Cerebellar nuclear complex (tissue), 1 donor: ENCODE results near the gene DPYD.

Experiments
- DNase-seq, 2 experiments: peaks; one replicate each; lab custom pipeline; 2025; lab: John Stamatoyannopoulos, UW

DPYD gene

GRCh38 chr1:97091679-97092078, 829.2 kb downstream of the DPYD start:
- DNase-seq, result no peak

DNA sequence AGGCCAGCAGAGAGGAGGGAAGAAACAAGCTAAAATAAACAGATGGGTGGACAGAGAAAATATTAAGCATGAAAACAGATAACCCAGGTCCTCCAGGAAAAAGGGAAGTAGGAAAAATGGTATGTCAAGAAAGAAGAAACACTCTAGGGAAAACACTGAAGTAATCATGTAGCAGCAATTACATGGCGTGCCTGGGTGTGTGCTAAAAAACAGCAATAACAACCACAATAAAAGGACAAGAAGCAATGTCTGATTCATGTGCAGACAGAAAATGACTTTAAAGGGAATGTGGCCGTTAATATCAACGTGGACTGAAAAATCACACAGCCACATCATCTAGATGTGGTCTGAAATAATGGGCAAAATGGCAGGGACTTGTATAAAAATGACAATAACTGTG, 829.6 kb downstream of the DPYD start:
- DNase-seq, result no peak

DNA sequence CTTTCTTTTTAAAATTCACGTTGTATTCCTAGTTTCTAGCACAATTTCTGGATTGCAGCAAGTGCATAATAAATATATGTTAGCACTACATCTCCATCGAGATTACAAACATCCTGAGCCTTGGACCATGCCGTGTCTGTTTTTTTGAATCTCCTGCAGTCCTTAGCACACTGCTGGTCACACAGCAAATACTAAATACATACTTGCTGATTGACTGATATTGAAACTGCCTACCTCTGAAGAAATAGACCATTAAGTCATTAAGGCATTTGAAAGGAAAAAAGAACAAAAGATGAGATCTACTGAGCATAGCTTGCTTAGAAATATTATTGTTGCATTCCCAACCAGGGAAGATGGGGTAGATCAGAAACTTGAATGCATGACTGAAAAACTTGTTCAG, 830.1 kb downstream of the DPYD start:
- no peak for DNase-seq

GRCh38 chr1:97089173-97089572, 831.7 kb downstream of the DPYD start:
- DNase-seq, result no peak

DNA sequence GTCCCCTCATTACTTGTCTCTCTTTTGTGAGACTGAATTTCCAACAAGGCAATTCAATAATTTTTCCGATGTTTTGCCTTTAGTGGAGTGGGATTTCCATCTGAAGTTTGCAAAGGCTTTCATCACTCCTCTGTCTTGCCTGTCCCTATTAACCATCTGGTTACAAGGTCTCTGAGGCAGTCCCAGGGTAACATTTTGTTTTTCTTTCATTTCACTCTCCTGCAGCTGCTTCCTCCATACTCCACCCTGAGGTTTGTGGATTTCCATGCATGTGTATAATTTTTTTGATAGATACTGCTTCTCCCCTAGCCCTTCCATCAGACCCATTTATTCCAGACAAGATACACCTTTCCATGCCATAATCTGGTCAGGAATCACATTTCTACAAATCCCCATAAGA, 832.4 kb downstream of the DPYD start:
- DNase-seq, result no peak

DNA sequence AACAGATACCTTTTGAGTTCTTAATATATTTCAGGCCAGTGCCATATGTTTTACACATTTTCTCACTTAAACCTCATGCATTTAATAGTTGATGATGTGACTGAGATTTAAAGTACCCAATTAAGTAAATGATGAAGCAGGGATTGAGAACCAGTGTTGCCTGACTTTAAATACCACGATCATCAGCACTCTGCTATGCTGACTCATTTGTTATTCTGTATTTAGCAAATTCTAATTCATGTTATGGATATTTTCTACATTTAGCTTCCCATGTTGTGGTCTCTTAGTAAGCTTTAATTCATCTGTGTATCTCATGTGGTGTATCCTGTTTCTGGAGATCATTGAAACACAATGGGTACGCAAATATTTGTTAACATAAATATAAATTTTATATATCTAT, 836.3 kb downstream of the DPYD start:
- no peak for DNase-seq

- no peak for DNase-seq
Observed at GRCh38 chr1:97082160-97082848, 838.5 kb downstream of the DPYD start.

DNA sequence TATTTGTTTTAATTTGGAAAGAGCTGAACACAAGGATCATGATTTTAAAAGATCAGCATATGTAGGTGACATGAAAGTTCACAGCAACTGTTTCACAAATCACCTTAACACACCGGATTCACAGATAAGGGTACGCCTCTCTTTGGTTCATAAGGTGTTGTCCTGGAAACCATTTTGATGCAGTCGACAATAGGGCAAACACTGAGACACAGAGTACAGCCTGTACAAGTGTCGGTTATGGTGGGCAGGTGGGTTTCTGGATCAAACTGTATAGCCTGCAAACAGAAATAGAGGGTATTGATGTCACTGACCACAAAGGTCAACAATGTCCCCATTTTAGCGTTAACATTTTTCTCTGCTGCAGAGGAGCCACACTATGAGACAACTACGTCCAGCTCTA, 842.0 kb downstream of the DPYD start:
- no peak for DNase-seq

GRCh38 chr1:97077221-97077620, 843.6 kb downstream of the DPYD start:
- DNase-seq, result no peak

DNA sequence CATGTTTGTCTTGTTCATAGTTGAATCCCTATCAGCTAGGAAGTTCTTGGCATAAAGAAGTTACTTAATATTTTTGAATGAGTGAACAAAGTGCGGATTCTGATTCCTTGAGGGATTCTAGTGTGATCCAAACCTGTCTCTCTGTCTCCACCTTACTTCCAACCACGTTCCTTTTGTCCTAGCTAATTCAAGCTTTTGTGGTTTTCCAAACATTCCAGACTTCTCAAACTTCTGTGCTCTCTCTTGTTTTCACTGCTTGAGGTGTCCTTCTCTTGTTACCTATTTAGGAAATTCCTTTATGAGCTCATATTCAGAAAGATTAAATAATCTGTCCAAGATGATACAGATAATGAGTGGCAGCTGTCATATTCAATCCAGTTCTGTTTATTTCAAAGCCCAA, 846.1 kb downstream of the DPYD start:
- no peak for DNase-seq

DNA sequence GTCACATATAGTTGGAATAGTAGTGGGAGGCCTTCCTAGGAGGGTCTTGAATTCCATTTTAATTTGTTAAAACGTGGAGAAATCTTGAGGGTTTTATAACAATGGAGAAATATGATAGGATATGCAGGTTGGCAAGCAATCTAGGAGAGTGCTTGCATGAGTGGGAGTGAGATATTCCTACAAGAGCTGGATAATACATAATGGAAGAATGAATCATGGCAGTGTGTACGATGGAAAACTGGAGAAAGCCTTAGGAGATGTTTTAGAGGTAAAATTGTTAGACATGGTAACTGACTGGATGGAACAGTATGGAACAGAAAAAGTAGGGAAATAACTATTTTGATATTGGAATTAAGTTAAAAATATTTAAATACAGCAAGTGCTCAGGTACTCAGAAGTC, 846.9 kb downstream of the DPYD start:
- no peak for DNase-seq

GRCh38 chr1:97073169-97073568, 847.7 kb downstream of the DPYD start:
- DNase-seq, result no peak

DNA sequence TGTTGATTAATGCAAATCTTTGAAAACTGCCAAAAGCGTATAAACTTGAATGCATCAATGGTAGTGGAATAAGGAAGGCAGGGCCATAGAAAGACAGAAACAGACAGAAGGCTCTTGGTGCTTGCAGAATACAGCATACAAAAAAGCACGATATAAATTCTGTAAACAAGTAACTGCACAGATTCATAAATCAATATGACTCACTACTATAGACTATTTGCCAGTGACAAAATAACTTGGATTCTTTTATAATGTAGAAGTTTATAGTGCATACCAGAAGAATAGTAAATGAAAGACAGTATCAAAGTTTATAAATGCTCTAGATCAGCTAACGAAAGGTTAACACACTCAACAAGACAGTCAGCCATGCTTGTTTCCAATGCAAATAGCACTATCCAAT, 849.7 kb downstream of the DPYD start:
- no peak for DNase-seq

GRCh38 chr1:97070376-97070775, 850.5 kb downstream of the DPYD start:
- no peak for DNase-seq

DNA sequence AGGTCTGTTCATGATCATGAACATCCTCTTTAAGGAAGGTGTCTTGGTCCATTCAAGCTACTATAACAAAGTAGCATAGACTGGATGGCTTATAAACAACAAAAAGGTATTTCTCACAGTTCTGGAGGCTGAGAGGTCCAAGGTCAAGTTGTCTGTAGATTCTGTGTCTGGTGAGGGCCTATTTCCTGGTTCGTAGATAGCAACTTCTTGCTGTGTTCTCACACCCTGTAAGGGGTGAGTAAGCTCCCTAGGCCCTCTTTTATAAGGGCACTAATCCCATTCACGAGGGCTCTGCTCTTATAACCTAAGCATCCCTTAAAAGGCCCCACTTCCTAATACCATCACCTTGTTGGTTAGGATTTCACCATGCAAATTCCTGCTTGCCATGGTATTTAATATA, 851.5 kb downstream of the DPYD start:
- no peak for DNase-seq

DNA sequence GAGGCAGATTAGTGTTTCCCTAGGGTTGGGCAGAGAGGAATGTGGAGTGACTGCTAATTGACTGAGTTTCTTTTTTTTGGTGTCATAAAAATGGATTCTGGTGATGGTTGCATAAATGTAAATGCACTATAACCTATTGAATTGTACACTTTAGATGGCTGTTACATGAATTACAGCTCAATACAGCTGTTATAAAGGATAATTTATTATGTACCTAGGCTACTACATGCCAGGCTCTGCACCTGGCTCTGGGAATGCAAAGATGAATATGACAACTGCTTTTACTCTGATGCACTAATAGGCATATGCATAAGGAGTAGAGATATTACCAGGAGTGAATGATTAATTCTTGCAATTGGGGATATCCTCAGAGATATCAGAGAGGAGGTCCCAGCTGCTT, 854.0 kb downstream of the DPYD start:
- DNase-seq, result no peak

- no peak for DNase-seq
Observed at GRCh38 chr1:97063532-97063931, 857.3 kb downstream of the DPYD start.

DNA sequence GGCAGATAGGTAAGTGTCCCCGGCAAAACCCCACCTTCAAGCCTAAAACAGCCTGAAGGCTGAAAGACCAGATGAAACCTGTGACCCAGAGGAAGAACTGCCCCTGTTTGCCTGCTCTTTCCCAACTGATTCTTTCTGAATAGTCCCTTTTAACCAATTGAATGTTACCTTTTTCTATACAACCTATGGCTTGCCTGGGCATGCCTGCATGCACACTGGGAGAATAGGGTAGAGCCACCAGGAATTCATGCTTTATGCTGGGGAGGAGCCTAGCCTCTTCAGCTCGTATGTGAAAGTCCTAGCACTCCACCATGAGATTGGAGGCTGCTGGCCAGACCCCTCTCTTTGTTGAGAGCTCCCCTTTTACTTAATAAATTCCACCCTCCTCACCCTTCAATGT, 859.2 kb downstream of the DPYD start:
- no peak for DNase-seq

- DNase-seq, result no peak
Observed at GRCh38 chr1:97056386-97056785, 864.4 kb downstream of the DPYD start.

DNA sequence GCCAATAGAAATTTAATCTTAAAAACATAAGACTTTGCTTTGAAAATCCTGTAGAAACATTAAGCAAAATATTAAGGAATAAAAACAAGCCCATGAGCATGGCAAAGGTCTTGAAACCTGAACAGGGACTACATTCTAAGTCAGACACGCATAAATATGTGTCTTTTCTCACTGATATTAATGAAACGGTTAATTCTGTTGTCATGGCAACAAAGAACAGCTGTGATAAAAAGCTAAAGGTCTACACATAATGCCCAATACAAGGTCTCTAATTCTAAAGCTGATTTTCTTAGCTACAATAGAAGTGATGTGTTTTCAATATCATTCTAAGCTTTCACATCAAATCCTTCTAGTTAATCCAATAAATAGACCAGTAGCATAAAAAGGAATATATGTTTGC, 867.6 kb downstream of the DPYD start:
- DNase-seq, result no peak

DNA sequence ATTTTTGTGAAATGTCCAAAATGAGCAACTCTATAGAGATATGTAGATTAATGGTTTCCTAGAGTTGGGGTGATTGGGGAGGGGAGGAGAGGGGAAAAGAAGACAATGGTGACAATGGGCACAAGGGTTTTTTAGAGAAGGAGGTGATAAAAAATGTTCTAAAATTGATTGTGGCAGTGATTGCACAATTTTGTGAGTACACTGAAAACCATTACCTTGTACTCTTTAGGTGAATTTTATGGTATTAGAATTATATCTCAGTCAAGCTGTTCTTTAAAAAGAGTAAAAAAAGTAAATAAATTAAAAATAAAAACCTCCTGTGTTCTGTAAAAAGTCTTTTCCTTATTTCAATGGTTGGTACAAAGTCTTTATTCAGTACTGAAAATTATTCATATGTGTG, 869.0 kb downstream of the DPYD start:
- DNase-seq, result no peak

DNA sequence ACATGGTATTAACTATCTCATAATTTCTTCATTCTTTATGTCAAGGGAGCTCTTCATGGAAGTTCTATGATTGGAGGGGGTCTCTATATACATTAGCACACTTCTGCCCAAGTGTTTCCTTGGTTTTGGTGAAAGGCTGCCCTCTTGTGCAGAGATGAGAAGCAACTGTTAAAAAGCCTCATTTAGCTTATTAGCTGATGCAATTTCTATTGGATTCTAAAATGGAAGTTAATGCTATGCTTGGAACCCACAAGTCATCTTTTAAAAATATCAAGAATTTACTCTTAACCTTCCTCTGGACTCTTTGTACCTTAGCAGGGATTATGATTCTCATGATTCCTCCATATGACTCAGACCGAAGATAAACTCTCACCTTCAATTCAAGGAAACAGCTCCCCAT, 870.3 kb downstream of the DPYD start:
- DNase-seq, result no peak

GRCh38 chr1:97047421-97047793, 873.4 kb downstream of the DPYD start:
- DNase-seq, result no peak

GRCh38 chr1:97046765-97047420, 873.9 kb downstream of the DPYD start:
- DNase-seq, result no peak
